DND-41 (cell line): ENCODE measurements around the gene PKHD1.
A peak's percentile ranks its signal among the peaks of the same experiment; 100 is the strongest.

Source experiments
- ATAC-seq: fragments of 200-7000 bp; cut with Tn5 transposase; 3 replicates; pipeline ENCODE4 v1.9.1; 2021; ENCODE audit warnings: low read depth; ENCODE audit not compliant: insufficient read depth
- DNase-seq: peaks from one replicate; pipeline ENCODE4 v3.0.0-alpha.2; 2020
- H2AFZ ChIP-seq: 2 replicates; pipeline ENCODE4 v1.6.0; 2012; ENCODE audit warnings: low read depth, low read length
- H3K27ac ChIP-seq: 2 replicates; pipeline ENCODE4 v1.5.1; 2012; ENCODE audit warnings: low read length, inconsistent platforms
- H3K27me3 ChIP-seq: fragments of 200-600 bp; sonication (generic); 2 replicates; pipeline ENCODE4 v1.6.0; 2012; ENCODE audit warnings: low read length, mild to moderate bottlenecking, inconsistent platforms; ENCODE audit not compliant: insufficient read depth, poor library complexity
- H3K36me3 ChIP-seq: 2 replicates; pipeline ENCODE4 v1.5.1; 2012; ENCODE audit warnings: low read length, inconsistent platforms; ENCODE audit not compliant: insufficient read depth
- H3K4me1 ChIP-seq: 2 replicates; pipeline ENCODE4 v1.5.1; 2012; ENCODE audit warnings: mild to moderate bottlenecking, low read length; ENCODE audit not compliant: insufficient read depth
- H3K4me2 ChIP-seq: 2 replicates; pipeline ENCODE4 v1.6.0; 2012; ENCODE audit warnings: mild to moderate bottlenecking, moderate library complexity, low read length, inconsistent platforms; ENCODE audit not compliant: insufficient read depth
- H3K4me3 ChIP-seq, 2 experiments: fragments of 200-600 bp in 1 of 2; shearing (Covaris generic) in 1 of 2; 2 replicates each; pipeline ENCODE4 v1.5.1; 2012 to 2016; ENCODE audit warnings: inconsistent platforms in 2 of 2, low read length in 2 of 2, mild to moderate bottlenecking in 2 of 2, low read depth in 1 of 2, moderate library complexity in 1 of 2
- H3K79me2 ChIP-seq: 2 replicates; pipeline ENCODE4 v1.6.0; 2012; ENCODE audit warnings: low read length, inconsistent platforms; ENCODE audit not compliant: insufficient read depth
- H3K9ac ChIP-seq: 2 replicates; pipeline ENCODE4 v1.6.0; 2012; ENCODE audit warnings: low read depth, mild to moderate bottlenecking, inconsistent platforms, low read length, moderate library complexity
- H3K9me3 ChIP-seq: 2 replicates; pipeline ENCODE4 v1.5.1; 2012; ENCODE audit warnings: low read length, moderate library complexity, mild to moderate bottlenecking, inconsistent platforms; ENCODE audit not compliant: insufficient read depth, severe bottlenecking
- H4K20me1 ChIP-seq: 2 replicates; pipeline ENCODE4 v1.6.0; 2012; ENCODE audit warnings: low read length; ENCODE audit not compliant: insufficient read depth
- CTCF ChIP-seq: IDR thresholded peaks from 2 replicates; pipeline ENCODE4 v1.5.1; 2012; ENCODE audit warnings: borderline replicate concordance, low read length, moderate library complexity, mild to moderate bottlenecking; ENCODE audit not compliant: poor library complexity, severe bottlenecking; ENCODE audit errors: extremely low read depth
- EZH2 ChIP-seq: IDR thresholded peaks from 3 replicates; pipeline ENCODE4 v1.6.1; 2012; ENCODE audit warnings: borderline replicate concordance, low read depth, mild to moderate bottlenecking, moderate library complexity, low read length, inconsistent platforms; ENCODE audit not compliant: severe bottlenecking

Gene PKHD1

GRCh38 chr6:51684603-51685002, 402.8 kb downstream of the PKHD1 start:
- H3K27me3 ChIP-seq, result no peaks in the 10 kb centered on the region
- DNase-seq, result no peak
- no peak overlapping the region for H3K27ac ChIP-seq
- H3K9ac ChIP-seq, result no peak overlapping the region
- no peaks in the 10 kb centered on the region for H3K9me3 ChIP-seq
- no peak for TF ChIP-seq CTCF
- TF ChIP-seq EZH2, result no peak
- no peaks in the 10 kb centered on the region for H3K36me3 ChIP-seq
- no peak overlapping the region for H2AFZ ChIP-seq
- H3K79me2 ChIP-seq, result no peaks in the 10 kb centered on the region
- 0 out of 2 replicates have a peak, but pooled peaks cover under 1% of the 10 kb centered on the region for H3K4me1 ChIP-seq
- H3K4me2 ChIP-seq, result no peak overlapping the region
- H4K20me1 ChIP-seq, result no peaks in the 10 kb centered on the region
- ATAC-seq, result no peak
- no peak overlapping the region for H3K4me3 ChIP-seq

GRCh38 chr6:51684038-51684437, 403.4 kb downstream of the PKHD1 start:
- ATAC-seq (no peak), DNase-seq (no peak)

GRCh38 chr6:51678905-51679620, 408.4 kb downstream of the PKHD1 start:
- Histone ChIP-seq H3K27ac (no peak overlapping the region), H4K20me1 (no peaks in the 10 kb centered on the region), H3K27me3 (no peaks in the 10 kb centered on the region), H2AFZ (no peak overlapping the region), H3K4me1 (peaks cover 8% of the 10 kb centered on the region), H3K9me3 (no peaks in the 10 kb centered on the region), H3K4me3 (no peak overlapping the region), H3K79me2 (no peaks in the 10 kb centered on the region), H3K36me3 (no peaks in the 10 kb centered on the region), H3K4me2 (no peak overlapping the region), H3K9ac (no peak overlapping the region)
- no peak for DNase-seq
- peak; percentile 47; the same call in 2 of the 3 replicates for ATAC-seq
- TF ChIP-seq EZH2 (no peak), CTCF (no peak)

More at GRCh38 chr6:51684038-51684437, 403.4 kb downstream of the PKHD1 start:
- no peak overlapping the region for H3K27ac ChIP-seq
- no peak for TF ChIP-seq EZH2
- TF ChIP-seq CTCF, result peak; percentile 7
- no peaks in the 10 kb centered on the region for H4K20me1 ChIP-seq
- no peaks in the 10 kb centered on the region for H3K27me3 ChIP-seq
- no peaks in the 10 kb centered on the region for H3K79me2 ChIP-seq
- H3K9ac ChIP-seq, result no peak overlapping the region
- H3K9me3 ChIP-seq, result no peaks in the 10 kb centered on the region
- no peak overlapping the region for H3K4me3 ChIP-seq
- H3K36me3 ChIP-seq, result no peaks in the 10 kb centered on the region
- no peak overlapping the region for H2AFZ ChIP-seq
- H3K4me1 ChIP-seq, result peaks cover 6% of the 10 kb centered on the region
- no peak overlapping the region for H3K4me2 ChIP-seq
